ENCODE data around the gene NUP210L.

NUP210L gene

DNA sequence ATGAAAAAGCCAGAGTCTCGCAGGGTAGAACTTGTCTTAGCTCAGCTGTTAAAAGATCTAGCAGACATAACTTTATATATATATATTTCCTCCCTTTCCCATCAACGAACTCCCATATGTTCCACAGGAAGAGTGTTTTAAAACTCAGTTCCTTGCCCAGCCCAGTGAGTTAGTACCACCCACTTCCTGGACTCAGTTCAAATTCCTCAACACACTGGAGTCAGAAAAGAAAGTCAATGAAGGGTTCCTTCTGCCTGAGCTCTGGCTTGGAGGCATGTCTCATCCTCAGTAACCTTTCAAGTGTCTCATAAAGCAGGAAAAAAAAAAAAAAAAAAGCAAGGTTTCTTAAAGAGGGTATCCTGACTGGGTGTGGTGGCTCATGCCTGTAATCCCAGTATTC is 21.5 kb upstream of the NUP210L start:
- TF ChIP-seq REST (IDR thresholded peaks at IDR 0.05; ENCODE audit: insufficient replicate concordance, low read depth) (no peak), SPI1 (IDR thresholded peaks at IDR 0.05; ENCODE audit: borderline replicate concordance, low read depth) (no peak), CTCF (IDR thresholded peaks at IDR 0.05; ENCODE audit: insufficient read depth, low read length) (no peak), GABPA (IDR thresholded peaks at IDR 0.05; ENCODE audit: low read depth) (no peak), POLR2AphosphoS5 (IDR thresholded peaks at IDR 0.05; ENCODE audit: low read depth) (no peak)

DNA sequence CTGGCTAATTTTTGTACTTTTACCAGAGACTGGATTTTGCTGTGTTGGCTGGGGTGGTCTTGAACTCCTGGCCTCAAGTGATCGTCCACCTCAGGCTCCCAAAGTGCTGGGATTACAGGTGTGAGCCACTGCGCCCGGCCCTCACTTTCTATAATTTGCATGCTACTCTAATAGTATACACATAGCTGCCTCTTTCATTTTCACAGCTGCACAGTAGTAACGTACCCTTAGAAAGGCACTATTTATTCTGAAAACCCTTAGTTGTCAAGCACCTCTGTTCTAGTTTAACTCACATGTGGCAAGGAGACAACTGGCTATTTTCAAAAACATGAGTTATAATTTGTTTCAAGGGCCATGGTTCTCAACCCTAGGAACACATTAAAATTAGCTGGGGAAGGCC is 19.8 kb upstream of the NUP210L start:
- H3K27me3 ChIP-seq (ENCODE audit: insufficient read depth, poor library complexity, severe bottlenecking) = no peaks in the 10 kb centered on the region
- H3K4me3 ChIP-seq (replicated peaks; ENCODE audit: insufficient read depth, low read length) = no peak overlapping the region
- TF ChIP-seq GABPA (IDR thresholded peaks at IDR 0.05; ENCODE audit: low read depth) (no peak), REST (IDR thresholded peaks at IDR 0.05; ENCODE audit: insufficient replicate concordance, low read depth) (no peak), SPI1 (IDR thresholded peaks at IDR 0.05; ENCODE audit: borderline replicate concordance, low read depth) (no peak), POLR2AphosphoS5 (IDR thresholded peaks at IDR 0.05; ENCODE audit: low read depth) (no peak), CTCF (IDR thresholded peaks at IDR 0.05; ENCODE audit: insufficient read depth, low read length) (no peak)
- no peak overlapping the region for H3K27ac ChIP-seq (replicated peaks)
- DNase-seq (ENCODE audit: low read depth in 1 of 2, low spot score in 1 of 2) = no peak

More for the DNA sequence above, 21.5 kb upstream of the NUP210L start:
- Histone ChIP-seq H3K27me3 (ENCODE audit: insufficient read depth, poor library complexity, severe bottlenecking) (no peaks in the 10 kb centered on the region), H3K4me3 (replicated peaks; ENCODE audit: insufficient read depth, low read length) (no peak overlapping the region), H3K27ac (replicated peaks) (no peak overlapping the region)
- no peak for DNase-seq (ENCODE audit: low read depth in 1 of 2, low spot score in 1 of 2)

DNA sequence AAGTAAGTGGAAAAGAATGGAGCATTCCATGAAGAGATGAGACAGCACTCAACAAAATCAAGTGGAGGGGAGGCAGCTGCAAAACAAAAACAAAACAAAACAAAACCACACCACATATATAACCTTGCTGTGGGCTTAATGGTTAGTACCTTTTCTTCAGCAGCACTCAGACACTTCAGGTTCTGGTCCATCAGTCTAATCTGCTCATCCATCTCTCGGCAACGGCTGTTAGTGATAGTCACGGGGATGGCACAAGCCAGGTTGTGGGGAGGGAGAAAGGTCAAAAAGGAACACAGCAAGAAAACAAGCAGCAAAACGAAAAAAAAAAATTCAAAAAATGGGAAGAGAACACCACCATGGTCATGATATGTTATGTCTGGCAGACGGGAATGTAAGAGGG is 17.0 kb upstream of the NUP210L start:
- no peak for TF ChIP-seq SPI1 (IDR thresholded peaks at IDR 0.05; ENCODE audit: borderline replicate concordance, low read depth)
- no peak overlapping the region for H3K4me3 ChIP-seq (replicated peaks; ENCODE audit: insufficient read depth, low read length)
- no peak overlapping the region for H3K27ac ChIP-seq (replicated peaks)
- DNase-seq (ENCODE audit: low read depth in 1 of 2, low spot score in 1 of 2) = no peak
- H3K27me3 ChIP-seq (ENCODE audit: insufficient read depth, poor library complexity, severe bottlenecking) = no peaks in the 10 kb centered on the region

DNA sequence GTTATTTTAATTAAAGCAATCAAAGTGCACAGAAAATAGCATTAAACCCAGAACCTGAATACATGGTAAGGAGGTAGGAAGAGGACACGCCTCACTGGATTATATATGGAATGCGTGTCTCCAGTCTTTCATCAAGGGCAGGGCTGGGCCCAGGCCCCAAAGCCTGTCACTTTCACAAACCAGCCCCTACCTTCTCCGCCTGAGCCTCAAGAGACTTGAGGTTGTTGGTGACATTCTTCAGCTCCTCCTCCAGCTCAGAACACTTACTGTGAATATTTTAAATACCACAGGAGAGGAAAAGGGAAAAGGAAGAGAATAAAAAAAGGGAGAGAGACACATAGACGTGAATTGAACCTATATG is 16.3 kb upstream of the NUP210L start:
- H3K27ac ChIP-seq (replicated peaks) = no peak overlapping the region
- no peak overlapping the region for H3K4me3 ChIP-seq (replicated peaks; ENCODE audit: insufficient read depth, low read length)
- no peaks in the 10 kb centered on the region for H3K27me3 ChIP-seq (ENCODE audit: insufficient read depth, poor library complexity, severe bottlenecking)
- TF ChIP-seq REST (IDR thresholded peaks at IDR 0.05; ENCODE audit: insufficient replicate concordance, low read depth) = no peak
- no peak for TF ChIP-seq CTCF (IDR thresholded peaks at IDR 0.05; ENCODE audit: insufficient read depth, low read length)
- TF ChIP-seq POLR2AphosphoS5 (IDR thresholded peaks at IDR 0.05; ENCODE audit: low read depth) = no peak
- TF ChIP-seq SPI1 (IDR thresholded peaks at IDR 0.05; ENCODE audit: borderline replicate concordance, low read depth) = no peak
- TF ChIP-seq GABPA (IDR thresholded peaks at IDR 0.05; ENCODE audit: low read depth) = no peak
- DNase-seq (ENCODE audit: low read depth in 1 of 2, low spot score in 1 of 2) = no peak
